Non-pigmented ciliary epithelial cell (primary cell): ENCODE measurements around the gene MAP2K6.
A peak's percentile ranks its signal among the peaks of the same experiment; 100 is the strongest.

Source experiments
- DNase-seq: peaks from one replicate; pipeline ENCODE4 v3.0.0-alpha.2; 2010; ENCODE audit warnings: low read depth

Gene MAP2K6

DNA sequence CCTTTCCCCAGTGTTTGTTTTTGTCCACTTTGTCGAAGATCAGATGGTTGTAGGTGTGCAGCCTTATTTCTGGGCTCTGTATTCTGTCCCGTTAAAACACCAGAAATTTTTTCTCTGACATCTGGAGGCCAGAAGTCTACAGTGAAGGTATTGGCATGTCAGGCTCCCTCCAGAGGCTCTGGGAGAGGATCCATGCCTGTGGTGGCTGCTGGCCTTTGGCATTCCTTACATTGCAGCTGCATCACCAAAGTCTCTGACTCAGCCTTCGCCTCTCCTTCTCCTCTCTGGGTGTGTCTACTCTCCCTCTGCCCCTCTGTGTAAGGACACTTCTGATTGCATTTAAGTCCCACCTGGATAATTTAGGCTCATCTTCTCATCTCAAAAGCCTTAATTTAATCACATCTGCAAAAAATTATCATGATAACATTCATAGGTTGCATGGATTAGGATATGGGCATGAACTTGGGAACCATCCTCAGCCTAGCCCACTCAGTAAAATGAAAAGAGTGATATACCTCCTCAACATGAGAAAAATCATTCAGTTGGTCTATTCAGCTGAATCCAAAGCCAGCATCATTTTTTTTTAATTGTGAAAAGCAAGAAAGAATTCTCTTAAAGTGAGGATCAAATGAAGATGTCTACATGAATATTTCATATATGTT, 78.0 kb downstream of the MAP2K6 start:
- peak; percentile 60 for DNase-seq

GRCh38 chr17:69495787-69496186, 81.3 kb downstream of the MAP2K6 start:
- no peak for DNase-seq

DNA sequence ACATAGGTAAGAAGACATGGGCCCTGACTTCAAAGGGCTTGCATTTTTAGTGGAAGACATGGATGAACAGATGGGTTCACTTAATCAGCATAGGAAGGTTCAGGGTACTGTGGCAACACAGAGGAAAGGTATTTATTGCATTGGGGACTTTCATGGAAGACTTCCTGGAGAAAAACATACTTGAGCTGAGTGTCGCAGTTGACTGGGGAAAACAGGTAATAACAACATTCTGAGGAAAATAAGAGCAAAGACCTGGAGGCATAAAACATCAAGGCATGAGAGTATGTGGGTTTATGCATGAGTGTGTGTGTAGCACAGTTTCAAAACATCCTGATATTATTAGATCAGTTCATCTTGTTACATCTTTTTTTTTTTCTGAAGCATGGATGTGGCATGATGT, 82.7 kb downstream of the MAP2K6 start:
- no peak for DNase-seq

DNA sequence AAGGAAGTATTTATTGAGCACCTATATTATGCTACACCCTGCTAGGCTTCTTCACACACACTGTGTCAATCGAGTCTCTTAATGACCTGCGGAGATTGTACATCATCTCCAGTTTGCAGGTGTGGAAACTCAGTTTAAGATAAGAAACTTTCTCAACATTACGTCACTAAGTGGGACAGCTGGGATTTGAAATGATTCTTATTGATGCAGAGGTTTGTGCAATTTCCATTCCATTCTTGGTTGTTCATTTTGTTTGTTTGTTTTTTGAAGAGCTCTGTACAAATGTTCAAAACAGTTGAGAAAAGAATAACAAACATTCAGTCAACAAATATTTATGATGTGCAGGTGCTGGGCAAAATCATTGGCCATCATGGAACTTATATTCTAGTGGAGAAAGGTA, 84.8 kb downstream of the MAP2K6 start:
- no peak for DNase-seq

DNA sequence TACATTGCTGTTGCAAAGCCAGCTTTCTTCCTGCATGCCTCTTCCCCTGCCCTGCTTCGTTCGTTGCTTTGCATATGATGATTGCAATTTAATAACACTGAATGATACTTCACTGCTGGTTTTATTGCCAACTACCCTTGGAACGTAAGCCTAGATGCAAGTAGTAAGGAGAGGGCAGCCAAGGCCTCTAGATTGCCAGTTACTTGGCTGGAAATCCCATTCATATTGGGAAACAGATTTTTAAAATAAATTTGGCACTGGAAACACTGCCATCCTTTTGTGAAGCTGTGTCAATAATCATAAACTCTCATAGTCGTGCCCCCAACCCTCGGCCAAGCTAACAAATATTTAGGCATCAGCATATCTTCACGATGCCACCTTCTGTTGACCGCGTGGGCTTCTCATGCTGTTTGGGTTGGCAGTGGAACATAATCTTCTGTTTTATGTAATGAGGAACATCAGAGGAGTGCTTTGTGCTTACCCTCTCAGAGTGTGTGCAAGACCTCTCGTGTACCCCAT, 86.5 kb downstream of the MAP2K6 start:
- DNase-seq = no peak

- peak; percentile 38 for DNase-seq
Observed at GRCh38 chr17:69501591-69502468, 87.3 kb downstream of the MAP2K6 start.

DNA sequence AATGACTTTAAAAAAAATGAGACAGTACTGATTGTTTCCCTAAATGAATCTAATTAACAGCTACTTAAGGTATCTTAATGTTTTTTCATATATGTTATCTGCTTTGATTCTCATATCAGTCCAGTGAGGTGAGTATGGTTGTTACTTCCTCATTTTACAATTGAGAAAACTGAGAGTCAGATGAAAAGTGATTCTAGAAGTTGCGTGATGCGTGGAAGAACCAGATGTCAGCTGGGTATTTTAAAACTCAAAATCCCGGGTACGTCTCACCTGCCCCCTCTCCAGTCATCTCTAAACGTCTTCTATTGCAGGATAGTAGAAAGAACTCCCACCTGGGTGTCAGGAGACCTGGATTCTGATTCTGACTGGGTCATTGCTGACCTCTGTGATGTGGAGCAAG, 89.2 kb downstream of the MAP2K6 start:
- no peak for DNase-seq

DNA sequence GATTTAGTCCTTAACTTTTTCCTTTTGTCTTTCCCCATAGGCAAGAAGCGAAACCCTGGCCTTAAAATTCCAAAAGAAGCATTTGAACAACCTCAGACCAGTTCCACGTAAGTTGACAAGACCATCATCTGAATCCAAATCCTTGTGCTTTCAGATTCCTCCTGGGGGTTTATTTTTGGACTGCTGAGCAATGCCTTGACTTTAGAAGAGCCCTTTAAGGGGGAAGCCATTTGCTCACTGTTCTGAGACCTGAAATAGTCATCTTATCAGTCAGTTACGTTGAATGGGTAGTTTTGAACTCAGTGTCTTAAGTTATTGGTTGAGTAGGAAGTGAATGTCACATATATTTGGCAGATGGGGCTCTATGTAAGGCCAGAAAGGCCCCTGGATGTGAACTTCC, 91.2 kb downstream of the MAP2K6 start:
- DNase-seq = no peak

GRCh38 chr17:69506489-69506888, 92.0 kb downstream of the MAP2K6 start:
- DNase-seq = no peak

- DNase-seq = no peak
Observed at GRCh38 chr17:69508814-69509213, 94.3 kb downstream of the MAP2K6 start.

- DNase-seq = no peak
Observed at GRCh38 chr17:69511250-69511649, 96.8 kb downstream of the MAP2K6 start.

GRCh38 chr17:69512946-69513345, 98.4 kb downstream of the MAP2K6 start:
- no peak for DNase-seq

- no peak for DNase-seq
Observed at GRCh38 chr17:69516225-69516624, 101.7 kb downstream of the MAP2K6 start.

GRCh38 chr17:69516911-69517310, 102.4 kb downstream of the MAP2K6 start:
- no peak for DNase-seq

GRCh38 chr17:69518951-69519350, 104.5 kb downstream of the MAP2K6 start:
- DNase-seq = no peak

DNA sequence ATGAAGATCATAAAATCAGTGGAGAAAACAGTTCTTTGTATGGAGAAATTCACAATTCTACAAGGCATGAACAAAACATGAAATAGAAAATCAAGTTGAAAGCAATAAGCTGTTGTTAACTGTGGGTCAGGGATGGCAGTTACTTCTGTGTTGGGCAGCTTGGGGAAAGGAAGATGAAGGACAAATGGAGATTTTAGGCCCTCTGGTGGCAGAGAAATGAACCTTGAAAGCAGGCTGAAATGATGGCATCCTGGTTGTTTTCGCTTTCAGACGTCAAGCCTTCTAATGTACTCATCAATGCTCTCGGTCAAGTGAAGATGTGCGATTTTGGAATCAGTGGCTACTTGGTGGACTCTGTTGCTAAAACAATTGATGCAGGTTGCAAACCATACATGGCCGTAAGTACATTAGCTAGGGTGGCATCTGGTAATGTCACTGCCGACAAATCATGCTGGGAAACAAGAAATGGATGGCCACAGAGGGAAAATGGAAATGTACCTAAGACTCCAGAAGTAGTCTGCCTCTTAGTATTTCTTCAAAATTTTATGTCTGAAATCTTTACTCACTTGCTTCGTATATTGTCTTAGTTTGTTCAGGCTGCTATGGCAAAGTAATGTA, 108.9 kb downstream of the MAP2K6 start:
- DNase-seq = no peak

DNA sequence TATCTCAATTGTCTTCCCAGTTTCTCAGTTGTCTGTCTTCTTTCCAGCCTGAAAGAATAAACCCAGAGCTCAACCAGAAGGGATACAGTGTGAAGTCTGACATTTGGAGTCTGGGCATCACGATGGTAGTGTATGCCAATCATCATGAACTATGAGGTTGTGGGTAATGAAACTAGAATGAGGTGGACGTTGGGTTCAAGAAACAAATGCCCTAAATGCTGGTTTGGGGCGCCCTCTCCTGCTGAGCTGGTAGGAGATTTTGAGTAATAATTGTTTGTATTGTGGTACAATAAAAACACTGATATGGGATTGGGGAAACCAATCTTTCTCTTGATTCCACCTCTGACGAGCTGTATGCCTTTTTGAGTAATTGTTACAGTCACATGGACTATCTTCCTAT, 110.4 kb downstream of the MAP2K6 start:
- no peak for DNase-seq

GRCh38 chr17:69525920-69526841, 111.7 kb downstream of the MAP2K6 start:
- peak; percentile 46 for DNase-seq

GRCh38 chr17:69528035-69528434, 113.5 kb downstream of the MAP2K6 start:
- DNase-seq = no peak

GRCh38 chr17:69533481-69534234, 119.2 kb downstream of the MAP2K6 start:
- no peak for DNase-seq

DNA sequence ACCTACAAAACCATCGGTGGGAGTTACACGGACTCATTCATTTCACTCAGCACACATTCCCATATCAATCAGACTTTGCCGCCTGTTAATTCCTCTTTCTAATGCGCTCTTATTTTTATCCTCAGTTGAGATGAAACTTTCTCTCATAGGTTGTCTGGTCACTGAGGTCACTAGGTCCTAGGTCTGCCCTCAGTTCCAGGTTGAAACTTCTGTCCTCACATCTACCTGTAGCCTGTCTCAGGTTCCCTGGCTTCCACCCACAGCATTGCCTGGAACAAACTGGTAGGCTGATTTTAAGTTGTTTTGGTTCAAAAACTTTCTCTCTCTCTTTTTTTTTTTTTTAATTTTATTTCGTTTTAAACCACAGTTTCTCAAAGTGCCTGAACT, 119.7 kb downstream of the MAP2K6 start:
- DNase-seq = no peak
